Heart left ventricle (tissue), 13 donors: ENCODE results near the gene EHMT1.

Experiments used
- POLR2A ChIP-seq, 2 donors: fragments of 450-650 bp; IDR thresholded peaks; one replicate each; pipeline ENCODE4 v1.6.1; 2017; ENCODE audit warnings: antibody characterized with exemption in 2 of 2, mild to moderate bottlenecking in 2 of 2, moderate library complexity in 2 of 2
- TF ChIP-seq, protein P1 (sequence below), 12 donors: fragments of 200-600 bp; sonication (generic) in 4 of 12; IDR thresholded peaks; one replicate each; pipeline versions ENCODE4 v1.5.0 to v1.8.0; 2018 to 2022; ENCODE audit warnings: antibody characterized with exemption in 12 of 12, mild to moderate bottlenecking in 5 of 12
- donor health status: ischemic (EF 13 %, LVEDD 7.1; RV severe dilation, severe dysfunction).
- donor health status: DM: no; HTN: yes; CAD: no.
- donor health status: DM: no; HTN: no; CAD: no.
- donor health status: ischemic (EF 25% LVEDD 6.9; RV normal size, moderate dysfunction).
- donor health status: ischemic (EF 25% LVEDD 5.7; RV mildly dilated, moderate dysfunction).
- donor health status: ischemic (EF 35%, LVEDD 5.7; RV mildly dilated, moderate dysfunction).
- donor health status: nonischemic (EF 11% LVEDD 7.7; RV severe dilation, severe dysfunction).
- donor health status: DM: yes; HTN: yes; CAD: no.
- donor health status: PGD.
- donor health status: ischemic (EF 29% LVEDD 5.4; RV normal size, mild dysfunction).
- donor health status: nonischemic (EF 23%, LVEDD 6.1; RV moderate dilation, normal function).

DNA sequence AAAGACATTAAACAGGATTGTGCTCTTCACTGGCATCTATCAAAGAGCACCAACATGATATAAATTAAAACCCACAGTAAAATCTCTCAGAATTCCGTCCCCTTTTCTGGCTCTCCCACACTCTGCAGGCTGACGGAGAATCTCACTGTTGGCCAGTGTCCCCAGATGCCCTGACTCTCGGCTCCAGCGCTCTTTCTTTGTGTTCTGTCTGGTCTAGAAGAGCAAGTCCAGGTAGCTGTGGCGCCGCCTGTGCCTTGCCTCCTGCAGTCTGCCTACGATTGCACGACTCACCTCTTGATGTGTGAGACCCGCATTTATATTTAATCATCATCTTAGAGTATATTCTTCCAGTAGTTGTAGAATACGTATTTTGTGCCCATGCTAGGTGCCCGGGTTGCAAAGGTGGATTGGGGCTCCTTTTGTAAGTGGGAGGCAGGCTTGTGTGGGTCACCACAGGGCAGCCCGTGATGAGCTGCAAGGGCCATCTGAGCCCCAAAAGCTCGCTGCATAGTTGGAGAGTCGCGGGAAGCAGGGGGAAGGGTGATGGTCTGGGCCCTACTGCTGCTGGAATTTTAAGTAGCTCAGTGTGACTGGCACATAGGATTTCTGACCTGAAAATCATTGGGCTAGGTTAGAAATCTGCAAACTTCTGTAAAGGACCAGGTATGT lies 55.6 kb downstream of the EHMT1 start:
- TF ChIP-seq, protein P1, sequence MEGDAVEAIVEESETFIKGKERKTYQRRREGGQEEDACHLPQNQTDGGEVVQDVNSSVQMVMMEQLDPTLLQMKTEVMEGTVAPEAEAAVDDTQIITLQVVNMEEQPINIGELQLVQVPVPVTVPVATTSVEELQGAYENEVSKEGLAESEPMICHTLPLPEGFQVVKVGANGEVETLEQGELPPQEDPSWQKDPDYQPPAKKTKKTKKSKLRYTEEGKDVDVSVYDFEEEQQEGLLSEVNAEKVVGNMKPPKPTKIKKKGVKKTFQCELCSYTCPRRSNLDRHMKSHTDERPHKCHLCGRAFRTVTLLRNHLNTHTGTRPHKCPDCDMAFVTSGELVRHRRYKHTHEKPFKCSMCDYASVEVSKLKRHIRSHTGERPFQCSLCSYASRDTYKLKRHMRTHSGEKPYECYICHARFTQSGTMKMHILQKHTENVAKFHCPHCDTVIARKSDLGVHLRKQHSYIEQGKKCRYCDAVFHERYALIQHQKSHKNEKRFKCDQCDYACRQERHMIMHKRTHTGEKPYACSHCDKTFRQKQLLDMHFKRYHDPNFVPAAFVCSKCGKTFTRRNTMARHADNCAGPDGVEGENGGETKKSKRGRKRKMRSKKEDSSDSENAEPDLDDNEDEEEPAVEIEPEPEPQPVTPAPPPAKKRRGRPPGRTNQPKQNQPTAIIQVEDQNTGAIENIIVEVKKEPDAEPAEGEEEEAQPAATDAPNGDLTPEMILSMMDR (IDR thresholded peaks at IDR 0.05), result no peak
- TF ChIP-seq POLR2A (IDR thresholded peaks at IDR 0.05), result no peak
